ENCODE measurements around the gene PIP4K2A. TPM values are rescaled to one million over a fixed set of nuclear protein-coding genes. Genes with fewer than 3 reads are reported as not detected.

The PIP4K2A gene
- total RNA-seq, 4 donors from 2014 or later, result 3.1 to 19.1 (median 7.6) TPM

DNA sequence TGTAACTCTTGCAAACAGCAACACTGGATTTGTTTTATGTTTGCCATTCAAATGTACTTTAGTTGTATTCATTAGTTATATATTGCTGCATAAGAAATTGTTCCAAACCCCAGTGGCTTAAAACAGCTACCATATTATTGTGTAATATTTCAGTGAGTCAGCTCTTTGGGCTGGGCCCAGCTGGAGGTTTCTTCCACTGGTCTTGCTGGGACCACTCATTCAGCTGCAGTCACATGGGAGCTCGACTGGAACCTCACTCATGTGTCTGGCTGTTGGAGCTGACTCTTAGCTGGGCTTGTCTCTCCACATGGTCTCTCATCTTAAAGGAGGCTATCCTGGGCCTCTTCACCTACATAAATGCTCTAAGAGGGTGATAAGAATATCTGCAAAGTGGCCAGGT lies 23.2 kb upstream of the PIP4K2A start:
- no peaks in the 10 kb centered on the region for H3K36me3 ChIP-seq
- no peak overlapping the region for H3K4me3 ChIP-seq
- DNase-seq, result no peak
- intact Hi-C loops (cut with DNase I), result no loop called here
- no peaks in the 10 kb centered on the region for H3K27me3 ChIP-seq
- WGBS, 2 donors, result 36 to 44% methylated on average over 1 of the region's 1 CpG
- TF ChIP-seq, protein P1, sequence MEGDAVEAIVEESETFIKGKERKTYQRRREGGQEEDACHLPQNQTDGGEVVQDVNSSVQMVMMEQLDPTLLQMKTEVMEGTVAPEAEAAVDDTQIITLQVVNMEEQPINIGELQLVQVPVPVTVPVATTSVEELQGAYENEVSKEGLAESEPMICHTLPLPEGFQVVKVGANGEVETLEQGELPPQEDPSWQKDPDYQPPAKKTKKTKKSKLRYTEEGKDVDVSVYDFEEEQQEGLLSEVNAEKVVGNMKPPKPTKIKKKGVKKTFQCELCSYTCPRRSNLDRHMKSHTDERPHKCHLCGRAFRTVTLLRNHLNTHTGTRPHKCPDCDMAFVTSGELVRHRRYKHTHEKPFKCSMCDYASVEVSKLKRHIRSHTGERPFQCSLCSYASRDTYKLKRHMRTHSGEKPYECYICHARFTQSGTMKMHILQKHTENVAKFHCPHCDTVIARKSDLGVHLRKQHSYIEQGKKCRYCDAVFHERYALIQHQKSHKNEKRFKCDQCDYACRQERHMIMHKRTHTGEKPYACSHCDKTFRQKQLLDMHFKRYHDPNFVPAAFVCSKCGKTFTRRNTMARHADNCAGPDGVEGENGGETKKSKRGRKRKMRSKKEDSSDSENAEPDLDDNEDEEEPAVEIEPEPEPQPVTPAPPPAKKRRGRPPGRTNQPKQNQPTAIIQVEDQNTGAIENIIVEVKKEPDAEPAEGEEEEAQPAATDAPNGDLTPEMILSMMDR (IDR thresholded peaks at IDR 0.05), result no peak
- no peak for TF ChIP-seq POLR2A (IDR thresholded peaks at IDR 0.05)
- no peak overlapping the region for H3K27ac ChIP-seq
- peaks cover 0 to 5% (median 0%) of the 10 kb centered on the region in 3 donors for H3K4me1 ChIP-seq
- H3K9me3 ChIP-seq, result no peaks in the 10 kb centered on the region

DNA sequence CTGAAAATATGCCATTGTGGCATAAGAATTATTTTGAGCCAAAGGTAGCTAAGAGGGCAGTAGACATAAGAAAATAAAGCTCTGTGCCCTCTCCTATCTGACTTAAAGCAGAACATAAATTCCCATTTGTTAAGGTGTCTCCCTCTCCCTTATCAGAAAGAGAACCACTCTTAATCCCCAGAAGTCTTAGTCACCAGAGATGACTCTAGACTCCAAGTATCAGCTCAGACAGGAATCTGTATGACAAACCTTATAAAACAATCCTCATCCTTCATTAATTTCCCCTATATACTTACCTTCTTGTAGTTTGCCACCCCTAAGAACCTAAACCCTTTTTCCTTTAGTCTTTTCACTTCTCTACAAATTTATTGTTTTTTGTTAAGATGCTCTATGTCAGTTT lies 21.8 kb upstream of the PIP4K2A start:
- Histone ChIP-seq H3K9me3 (no peaks in the 10 kb centered on the region), H3K36me3 (no peaks in the 10 kb centered on the region), H3K27ac (no peak overlapping the region), H3K27me3 (no peaks in the 10 kb centered on the region), H3K4me3 (no peak overlapping the region), H3K4me1 (peaks cover 0 to 5% (median 0%) of the 10 kb centered on the region in 3 donors)
- intact Hi-C loops (cut with DNase I), result no loop called here
- no peak for DNase-seq
- TF ChIP-seq, protein P1 (IDR thresholded peaks at IDR 0.05), result no peak
- no peak for TF ChIP-seq POLR2A (IDR thresholded peaks at IDR 0.05)

GRCh38 chr10:22733992-22734391 lies 19.6 kb upstream of the PIP4K2A start:
- H3K27ac ChIP-seq, result no peak overlapping the region
- H3K4me3 ChIP-seq, result no peak overlapping the region
- H3K9me3 ChIP-seq, result no peaks in the 10 kb centered on the region
- 77 to 98% methylated on average over 3 of the region's 3 CpGs for WGBS, 2 donors
- H3K4me1 ChIP-seq, result peaks cover 0 to 5% (median 0%) of the 10 kb centered on the region in 3 donors
- intact Hi-C loops (cut with DNase I), result no loop called here
- no peaks in the 10 kb centered on the region for H3K27me3 ChIP-seq
- TF ChIP-seq, protein P1 (IDR thresholded peaks at IDR 0.05), result no peak
- TF ChIP-seq POLR2A (IDR thresholded peaks at IDR 0.05), result no peak
- no peaks in the 10 kb centered on the region for H3K36me3 ChIP-seq
- no peak for DNase-seq

DNA sequence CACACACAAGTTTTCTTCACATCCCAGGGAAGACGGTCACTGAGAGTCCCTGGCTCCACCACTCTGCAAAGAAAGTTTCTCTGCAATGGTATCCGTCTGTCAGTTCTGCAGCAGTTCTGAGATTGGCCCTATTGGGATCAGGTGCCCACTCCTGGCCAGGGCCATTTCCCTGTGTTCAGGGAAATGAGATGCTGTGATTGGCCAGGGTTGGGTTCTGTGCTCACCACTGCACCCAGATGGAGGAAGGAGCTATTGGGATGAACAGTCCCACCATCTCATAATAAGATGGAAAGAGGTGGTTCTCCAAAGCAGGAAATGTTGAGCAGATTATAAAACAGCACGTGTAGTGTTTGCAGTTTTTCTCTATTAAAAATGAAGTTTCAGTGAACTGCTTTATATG lies 13.3 kb upstream of the PIP4K2A start:
- intact Hi-C loops (cut with DNase I), result no loop called here
- 35 to 79% methylated on average over 1 to 3 of the region's 3 CpGs for WGBS, 2 donors

GRCh38 chr10:22727112-22727511 lies 12.7 kb upstream of the PIP4K2A start:
- Histone ChIP-seq H3K27ac (no peak overlapping the region), H3K9me3 (no peaks in the 10 kb centered on the region), H3K27me3 (no peaks in the 10 kb centered on the region), H3K4me1 (no peaks in the 10 kb centered on the region), H3K4me3 (no peak overlapping the region), H3K36me3 (no peaks in the 10 kb centered on the region)
- TF ChIP-seq POLR2A (IDR thresholded peaks at IDR 0.05), result no peak
- TF ChIP-seq, protein P1 (IDR thresholded peaks at IDR 0.05), result no peak
- intact Hi-C loops (cut with DNase I), result no loop called here
- 46 to 49% methylated on average over 2 of the region's 2 CpGs for WGBS, 2 donors
- DNase-seq, result no peak

More for the DNA sequence above, 13.3 kb upstream of the PIP4K2A start:
- H3K27me3 ChIP-seq, result no peaks in the 10 kb centered on the region
- H3K27ac ChIP-seq, result no peak overlapping the region
- no peak for DNase-seq
- TF ChIP-seq, protein P1 (IDR thresholded peaks at IDR 0.05), result no peak
- no peak for TF ChIP-seq POLR2A (IDR thresholded peaks at IDR 0.05)
- H3K4me1 ChIP-seq, result no peaks in the 10 kb centered on the region
- no peaks in the 10 kb centered on the region for H3K36me3 ChIP-seq
- H3K9me3 ChIP-seq, result no peaks in the 10 kb centered on the region
- no peak overlapping the region for H3K4me3 ChIP-seq
